ENCODE results near the gene FMOD. TPM values are rescaled to one million over a fixed set of nuclear protein-coding genes. Genes with fewer than 3 reads are reported as not detected.

Gene FMOD
- total RNA-seq (2014; rRNA removed), result 3.0 and 3.1 TPM in 2 replicates
- polyA plus RNA-seq (2012), result 2.8 TPM

GRCh38 chr1:203351037-203351625 is at the start of gene FMOD:
FMOD (minus strand) TSS chr1:203351122; CDS start chr1:203348270, 2,852 bp downstream.
- DNase-seq (ENCODE audit: low read depth), result peak; percentile 59

DNA sequence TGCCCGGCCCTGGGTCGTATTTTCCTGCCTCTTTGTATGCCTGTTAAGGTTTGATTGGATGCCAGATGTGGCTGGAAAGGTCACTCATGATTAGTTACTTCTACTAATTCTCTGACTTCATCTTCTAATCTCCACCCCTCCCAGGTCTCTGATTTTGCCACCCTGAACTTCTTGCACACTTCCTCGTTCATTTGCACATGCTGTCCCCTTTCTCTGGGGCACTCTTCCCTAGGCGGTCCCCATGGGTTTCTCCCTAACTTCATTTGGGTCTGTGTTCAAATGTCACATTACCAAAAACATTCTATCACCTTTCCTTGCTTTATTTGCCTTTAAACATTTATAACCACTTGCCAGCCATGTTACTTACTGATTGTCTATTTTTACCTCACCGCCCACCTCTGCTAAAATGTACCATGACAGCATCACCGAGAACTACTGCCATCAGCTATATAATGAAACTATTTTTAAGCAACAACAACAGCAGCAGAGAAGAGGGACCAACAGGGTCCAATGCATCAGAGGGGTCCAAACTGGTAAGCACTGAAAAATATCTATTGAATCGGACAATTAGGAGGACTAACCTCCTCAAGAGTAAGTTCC is 45.8 kb upstream of the FMOD start:
- no peak for DNase-seq (ENCODE audit: low read depth)

DNA sequence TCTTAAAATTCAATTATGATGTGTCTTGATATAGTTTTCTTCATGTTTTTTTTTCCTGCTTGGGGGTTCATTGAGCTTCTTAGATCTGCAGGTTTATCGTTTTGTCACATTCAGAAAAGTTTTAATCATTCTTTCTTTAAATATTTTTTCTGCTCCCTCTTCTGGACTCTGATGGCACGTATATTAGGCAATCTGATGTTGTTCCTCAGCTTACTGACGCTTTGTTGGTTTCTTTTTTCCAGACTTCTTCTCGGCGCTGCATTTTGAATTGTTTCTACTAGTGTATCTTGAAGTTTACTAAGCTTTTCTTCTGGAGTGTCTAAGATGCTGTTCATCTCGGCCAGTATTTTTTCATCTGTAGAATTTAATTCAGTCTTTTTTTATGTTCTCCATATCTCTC is 44.8 kb upstream of the FMOD start:
- DNase-seq (ENCODE audit: low read depth), result no peak

DNA sequence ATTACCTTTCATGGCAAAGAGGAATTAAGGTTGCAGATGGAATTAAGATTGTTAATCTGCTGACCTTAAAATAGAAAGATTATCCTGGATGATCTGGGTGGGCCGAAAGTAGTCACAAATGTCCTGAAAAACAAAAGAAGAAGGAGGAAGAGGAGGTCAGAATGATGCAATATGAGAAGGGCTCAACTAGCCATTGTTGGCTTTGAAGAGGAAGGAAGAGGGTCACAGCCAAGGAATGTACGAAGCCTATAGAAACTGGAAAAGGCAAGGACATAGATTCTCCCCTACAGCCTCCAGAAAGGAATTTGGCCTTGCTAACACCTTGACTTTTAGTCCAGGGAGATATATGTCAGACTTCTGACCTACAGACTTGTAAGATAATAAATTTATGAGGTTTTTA is 39.4 kb upstream of the FMOD start:
- no peak for DNase-seq (ENCODE audit: low read depth)

- DNase-seq (ENCODE audit: low read depth), result no peak
These were observed 37.8 kb upstream of the FMOD start for GRCh38 chr1:203388683-203389082.

- no peak for DNase-seq (ENCODE audit: low read depth)
These were observed 31.1 kb upstream of the FMOD start for GRCh38 chr1:203382026-203382425.

DNA sequence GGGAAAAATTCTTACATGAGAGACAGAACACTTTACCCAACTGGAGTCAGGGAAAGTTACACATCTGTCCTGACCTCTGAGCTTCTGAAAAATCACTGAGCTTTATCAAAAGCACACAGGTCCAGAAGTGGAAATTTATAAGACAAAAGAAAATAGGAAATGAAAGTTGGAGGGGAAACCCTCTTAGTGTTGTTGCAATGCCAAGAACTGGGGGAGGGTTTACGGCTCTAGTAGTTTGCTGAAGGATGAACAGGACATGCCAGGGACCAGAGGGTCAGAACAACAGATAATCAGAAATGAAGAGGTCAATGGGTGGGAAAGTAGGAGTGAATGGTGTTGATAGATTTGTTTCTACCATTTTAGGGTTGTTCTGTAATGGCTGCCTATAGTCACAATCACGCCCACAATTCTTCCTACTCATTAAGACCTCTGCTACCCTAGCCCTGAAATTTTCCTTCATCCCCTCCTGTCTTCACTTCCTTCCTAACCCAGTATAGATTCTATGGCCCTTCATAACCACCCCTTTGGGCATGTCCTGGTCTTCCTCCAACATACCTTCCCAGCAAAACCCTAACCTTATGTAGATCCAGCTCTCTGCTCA is 30.3 kb upstream of the FMOD start:
- DNase-seq (ENCODE audit: low read depth), result no peak

DNA sequence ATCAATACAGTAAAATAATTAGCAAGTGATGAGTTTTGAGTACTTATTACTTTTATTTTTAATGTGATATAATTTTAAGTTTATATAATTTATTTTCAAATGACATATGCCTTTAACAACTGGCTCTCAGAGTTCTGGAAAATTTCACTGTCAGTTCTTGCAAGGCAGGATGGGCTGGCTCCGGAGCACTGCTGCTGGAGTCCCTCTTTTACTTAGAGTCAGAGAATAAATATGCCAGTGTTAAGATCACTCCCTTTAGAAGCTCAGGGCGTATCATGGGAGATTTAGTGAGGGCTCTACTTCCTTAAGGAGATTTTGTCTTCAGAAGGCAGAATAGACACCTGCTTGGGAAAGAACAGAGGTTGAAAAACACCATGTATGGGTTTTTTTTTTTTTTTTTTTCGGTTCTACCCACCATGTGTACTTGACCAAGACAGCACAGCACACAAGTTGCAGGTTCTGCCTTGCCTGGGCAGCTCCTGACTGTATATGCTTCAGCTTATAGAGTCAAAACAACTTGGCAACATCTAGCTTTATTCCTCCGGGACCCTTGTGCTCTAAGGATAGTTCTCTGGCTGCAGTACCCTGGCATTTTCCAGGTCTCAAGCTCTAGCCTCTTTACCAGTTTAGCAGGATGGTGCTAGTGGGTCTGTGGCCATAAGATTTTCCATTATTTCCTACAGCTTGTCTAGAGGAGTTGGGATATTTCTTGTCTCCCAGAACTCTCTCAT is 29.7 kb upstream of the FMOD start:
- DNase-seq (ENCODE audit: low read depth), result no peak

DNA sequence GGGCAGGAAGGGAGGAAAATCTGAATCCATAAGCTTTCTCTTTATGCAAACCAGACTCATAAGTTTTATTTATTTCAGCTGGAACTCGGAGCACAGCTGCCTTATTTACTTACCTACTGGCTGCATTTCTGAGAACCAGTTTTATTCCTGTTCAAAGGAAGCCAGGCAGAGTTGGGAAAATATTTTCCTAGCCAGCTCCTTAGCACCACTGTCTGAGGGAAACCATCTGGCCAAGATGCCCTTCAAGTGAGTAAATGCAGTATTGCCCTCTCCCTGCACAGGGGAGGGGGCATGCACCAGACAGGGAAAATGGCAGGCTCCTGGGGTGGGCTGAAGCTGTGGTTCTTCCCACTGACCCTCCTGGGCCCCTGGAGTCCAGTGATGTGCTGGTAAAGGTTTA is 28.9 kb upstream of the FMOD start:
- no peak for DNase-seq (ENCODE audit: low read depth)

DNA sequence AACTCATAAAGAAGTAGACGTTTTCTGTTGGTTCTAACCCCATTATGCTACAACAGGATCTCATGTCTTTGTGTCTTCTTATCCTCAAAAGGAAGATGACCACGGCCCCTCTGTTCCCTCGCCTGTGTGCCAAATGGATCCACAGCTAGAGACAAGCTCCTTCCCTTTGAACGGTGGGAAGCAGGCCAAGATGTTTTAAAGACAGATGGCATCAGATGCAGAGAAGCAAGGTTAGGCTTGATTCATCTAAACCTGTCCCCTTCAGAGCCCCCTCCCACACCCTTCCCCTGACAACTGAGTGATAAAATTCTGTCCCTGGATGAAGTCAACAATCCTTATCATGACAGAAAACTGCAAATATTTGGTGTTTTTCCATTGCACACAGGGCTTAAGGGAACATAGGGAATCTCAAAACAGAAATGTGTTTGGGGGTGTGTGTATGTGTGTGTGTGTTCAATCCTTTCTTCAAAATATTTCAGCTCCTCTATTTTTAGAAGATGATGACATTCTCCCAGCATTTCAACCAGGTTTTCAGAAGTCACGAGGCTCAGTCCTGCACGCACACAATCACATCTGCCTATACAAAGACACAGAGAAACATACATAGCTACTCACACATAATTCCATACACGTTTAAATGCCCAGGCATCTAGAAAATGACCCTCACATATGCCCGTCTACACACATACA is 27.8 kb upstream of the FMOD start:
- DNase-seq (ENCODE audit: low read depth), result no peak

GRCh38 chr1:203373991-203374390 is 23.1 kb upstream of the FMOD start:
- no peak for DNase-seq (ENCODE audit: low read depth)

DNA sequence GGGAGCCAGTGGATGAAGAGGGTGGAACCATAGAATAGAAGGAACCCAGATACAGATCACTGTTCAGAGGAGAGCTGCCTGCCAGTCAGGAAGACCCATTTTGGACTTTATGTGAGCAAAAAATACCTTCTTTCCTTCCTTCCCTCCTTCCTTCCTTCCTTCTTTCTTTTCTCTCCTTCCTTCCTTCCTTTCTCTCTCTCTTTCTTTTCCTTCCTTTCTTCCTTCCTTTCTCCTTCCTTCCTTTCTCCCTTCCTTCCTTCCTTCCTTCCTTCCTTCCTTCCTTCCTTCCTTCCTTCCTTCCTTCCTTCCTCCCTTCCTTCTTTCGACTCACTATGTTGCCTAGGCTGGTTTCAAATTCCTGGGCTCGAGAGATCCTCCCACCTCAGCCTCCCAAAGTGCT is 22.1 kb upstream of the FMOD start:
- no peak for DNase-seq (ENCODE audit: low read depth)

- no peak for DNase-seq (ENCODE audit: low read depth)
These were observed 20.4 kb upstream of the FMOD start for GRCh38 chr1:203371288-203371687.

DNA sequence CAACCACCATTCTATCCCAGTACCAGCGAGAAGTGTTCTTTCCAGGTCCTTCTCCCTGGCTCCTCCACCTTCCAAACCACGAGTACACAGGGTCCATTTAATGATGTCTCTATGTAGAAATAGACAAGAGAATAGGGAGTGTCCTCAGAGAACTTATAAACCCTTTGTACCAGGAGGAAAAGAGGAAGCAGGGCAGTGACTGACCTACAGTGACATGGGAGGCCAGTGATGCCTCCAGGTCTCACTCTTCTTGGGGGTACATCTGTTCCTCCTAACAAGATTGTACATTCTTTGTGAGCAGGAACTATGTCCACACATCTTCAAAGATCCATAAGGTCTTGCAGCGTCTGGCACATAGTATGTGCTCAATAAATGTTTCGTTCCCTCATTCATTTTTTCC is 18.7 kb upstream of the FMOD start:
- no peak for DNase-seq (ENCODE audit: low read depth)

DNA sequence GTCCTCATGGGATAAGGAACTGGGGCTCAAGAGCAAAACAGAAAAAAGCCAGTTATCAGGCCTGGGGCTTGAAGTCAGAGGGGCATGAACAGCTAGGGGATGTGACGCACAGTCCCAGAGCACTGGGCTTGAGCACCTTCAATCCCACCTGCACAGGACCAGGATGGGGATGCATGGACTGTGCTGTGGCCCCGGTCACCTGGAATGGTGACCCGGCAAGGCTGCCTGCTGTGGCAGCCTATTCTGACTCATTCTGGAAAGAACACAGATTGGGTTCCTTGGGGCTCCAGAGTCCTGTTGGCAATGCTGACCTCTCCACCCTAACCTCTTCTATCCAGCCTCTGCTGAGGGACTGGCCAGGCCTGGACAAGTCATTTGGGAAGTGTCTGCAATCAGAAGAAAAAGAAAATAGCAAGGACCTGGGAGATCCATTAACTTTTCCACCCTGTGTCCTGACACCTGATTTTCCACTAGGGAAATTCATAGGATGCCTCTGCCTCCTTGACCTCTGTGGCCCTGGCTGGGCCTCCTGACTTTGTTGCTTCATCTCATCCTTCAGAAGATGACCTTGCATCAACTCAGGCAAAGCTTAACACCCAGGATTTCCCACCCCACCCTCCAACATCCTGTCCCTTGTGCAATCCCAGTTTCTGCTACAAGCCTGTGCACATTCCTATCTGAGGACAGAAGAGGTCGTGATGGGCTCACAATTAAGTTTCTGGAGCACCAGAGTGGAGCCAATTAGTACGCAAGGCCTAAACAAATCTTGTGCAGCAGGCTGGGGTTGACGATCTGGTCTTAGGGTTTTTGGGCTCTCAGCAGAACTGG is 17.9 kb upstream of the FMOD start:
- DNase-seq (ENCODE audit: low read depth), result peak; percentile 62

GRCh38 chr1:203367057-203367456 is 16.1 kb upstream of the FMOD start:
- no peak for DNase-seq (ENCODE audit: low read depth)

DNA sequence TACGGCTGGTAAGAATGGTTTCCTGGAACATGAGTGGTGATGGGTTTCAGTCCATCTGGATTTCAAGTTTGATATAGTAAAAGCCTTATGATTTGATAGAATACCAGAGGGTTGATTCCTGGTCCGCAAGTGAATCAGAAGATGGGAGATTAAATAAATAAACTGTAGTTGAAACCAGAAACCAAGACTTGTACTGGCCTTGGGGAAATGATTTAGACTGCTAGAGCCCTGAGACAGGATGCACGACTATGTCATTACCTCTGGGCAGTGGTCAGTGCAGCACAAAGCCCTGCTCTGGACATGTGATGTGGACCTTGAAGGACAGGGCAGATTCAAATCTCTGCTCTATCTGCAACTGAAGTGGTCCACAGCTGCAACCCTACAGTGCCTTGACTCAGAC is 15.6 kb upstream of the FMOD start:
- no peak for DNase-seq (ENCODE audit: low read depth)

DNA sequence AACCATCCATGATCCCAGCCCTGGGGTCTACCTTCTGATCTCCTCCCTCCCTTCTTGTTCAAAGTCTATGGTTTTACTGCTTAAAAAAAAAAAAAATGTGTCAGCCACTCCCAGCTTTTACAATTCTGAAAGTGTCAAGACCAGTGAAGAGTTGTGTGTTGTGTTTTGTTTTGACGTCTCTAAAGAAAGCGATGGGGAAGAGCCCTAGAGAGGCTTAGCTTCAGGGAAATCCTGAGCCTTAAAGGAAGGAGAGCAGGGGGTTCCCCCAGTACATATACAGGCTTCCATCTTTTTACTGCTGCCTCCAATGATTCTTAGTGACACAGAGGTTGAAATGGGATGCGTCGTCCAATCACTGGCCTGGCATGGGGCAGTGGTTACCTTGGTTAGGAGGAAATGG is 13.9 kb upstream of the FMOD start:
- DNase-seq (ENCODE audit: low read depth), result no peak

GRCh38 chr1:203364094-203364801 is 13.3 kb upstream of the FMOD start:
- no peak for DNase-seq (ENCODE audit: low read depth)

DNA sequence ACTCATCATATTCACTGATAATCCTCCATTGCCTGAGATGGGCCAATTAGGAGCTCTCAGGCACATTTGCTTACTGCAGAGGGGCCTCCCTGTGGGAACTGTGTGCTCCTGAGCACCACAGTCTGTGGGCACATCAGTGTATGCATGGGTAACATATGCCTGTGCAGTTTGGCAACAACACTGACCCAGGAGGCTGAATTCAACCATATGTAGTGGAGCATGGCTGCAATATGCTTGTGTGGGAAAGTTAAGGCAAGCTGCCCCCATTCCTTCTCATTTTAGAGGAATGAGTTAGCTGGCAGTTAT is 11.8 kb upstream of the FMOD start:
- DNase-seq (ENCODE audit: low read depth), result no peak

All from LHCN-M2 (cell line).